Ishikawa (cell line): ENCODE data around the gene TLE6.

Experiments used
- CEBPB ChIP-seq: IDR thresholded peaks from 2 replicates; pipeline ENCODE4 v1.6.1; 2012
- EGR1 ChIP-seq: IDR thresholded peaks from 2 replicates; pipeline ENCODE4 v1.6.1; 2012
- EP300 ChIP-seq: IDR thresholded peaks from 2 replicates; pipeline ENCODE4 v1.6.1; 2012; ENCODE audit warnings: borderline replicate concordance
- MAX ChIP-seq: IDR thresholded peaks from 2 replicates; pipeline ENCODE4 v1.6.1; 2012
- ZBTB7A ChIP-seq: IDR thresholded peaks from 2 replicates; pipeline ENCODE4 v1.6.1; 2012; ENCODE audit warnings: low read depth

- TF ChIP-seq CEBPB = no peak
- no peak for TF ChIP-seq ZBTB7A
- TF ChIP-seq MAX = no peak
- no peak for TF ChIP-seq EGR1
- no peak for TF ChIP-seq EP300
Measured at GRCh38 chr19:3017923-3018322, 40.6 kb downstream of the TLE6 start.
